ENCODE results near the gene THADA. TPM values are rescaled to one million over a fixed set of nuclear protein-coding genes. Genes with fewer than 3 reads are reported as not detected.
A peak's percentile ranks its signal among the peaks of the same experiment; 100 is the strongest.
"Not testable (repeated sequence)": the region's sequence is repeated elsewhere in the genome, so short reads cannot be mapped to it uniquely, and the experiment has no call there.

Gene THADA
- total RNA-seq, 2 experiments from 2014 or later: 34.5 to 35.2 TPM

DNA sequence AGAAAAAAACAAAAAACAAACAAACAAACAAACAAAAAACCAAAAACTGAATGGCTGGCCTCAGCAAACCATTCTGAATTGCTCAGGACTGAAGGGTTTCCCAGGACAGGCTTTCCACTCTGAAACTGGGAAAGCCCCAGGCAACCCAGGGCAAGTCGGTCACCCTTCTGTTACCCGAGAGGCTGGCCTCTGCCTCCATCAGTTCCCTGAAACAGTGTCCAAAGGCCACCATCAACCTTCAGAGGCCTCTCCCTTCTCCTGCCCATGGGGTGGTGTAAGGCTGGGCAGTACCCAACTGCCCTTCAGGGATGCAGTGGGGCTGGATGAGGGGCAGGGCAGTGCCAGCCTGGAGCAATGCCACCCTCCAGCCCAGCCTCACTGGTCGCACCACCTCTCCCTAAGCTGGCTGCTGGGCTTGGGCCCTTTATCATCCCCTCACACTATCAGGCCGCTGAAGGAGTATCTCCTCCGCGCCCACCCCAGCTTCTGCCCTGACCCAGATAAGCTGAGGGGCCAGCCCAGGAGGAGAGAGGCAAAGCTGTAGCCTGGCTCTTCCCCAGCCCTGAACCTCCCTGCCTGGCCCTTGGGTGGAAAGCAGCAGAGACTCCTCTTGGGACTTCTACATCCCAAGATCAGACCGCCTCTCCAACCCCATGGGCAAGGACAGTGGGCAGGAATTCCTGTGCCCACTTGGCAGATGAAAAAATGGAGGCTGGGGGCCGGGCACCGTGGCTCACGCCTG, 405.4 kb downstream of the THADA start:
- H3K36me3 Mint-ChIP-seq: no peaks in the 10 kb centered on the region
- no peaks in the 10 kb centered on the region for H3K9me3 Mint-ChIP-seq
- no peaks in the 10 kb centered on the region for H3K27me3 Mint-ChIP-seq
- no peak overlapping the region for H3K4me3 Mint-ChIP-seq
- no peak for DNase-seq
- H3K27ac Mint-ChIP-seq: no peak overlapping the region
- H3K4me1 Mint-ChIP-seq: peaks cover 62% of the 10 kb centered on the region

DNA sequence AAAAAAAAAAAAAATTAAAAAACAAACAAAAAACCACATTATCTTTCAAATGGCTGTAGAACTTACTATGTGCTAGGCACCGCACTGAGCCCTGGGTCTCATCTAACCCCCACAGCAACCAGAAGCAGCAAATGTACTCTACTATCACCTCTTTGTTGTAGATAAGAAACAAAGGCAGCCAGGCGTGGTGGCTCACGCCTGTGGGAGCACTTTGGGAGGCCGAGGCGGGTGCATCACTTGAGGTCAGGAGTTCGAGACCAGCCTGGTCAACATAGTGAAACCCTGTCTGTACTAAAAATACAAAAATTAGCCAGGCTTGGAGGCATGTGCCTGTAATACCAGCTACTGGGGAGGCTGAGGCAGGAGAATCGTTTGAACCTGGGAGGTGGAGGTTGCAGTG, 406.0 kb downstream of the THADA start:
- H3K4me1 Mint-ChIP-seq: peaks cover 65% of the 10 kb centered on the region
- not testable (repeated sequence) for H3K27me3 Mint-ChIP-seq, DNase-seq, H3K27ac Mint-ChIP-seq, H3K36me3 Mint-ChIP-seq, H3K9me3 Mint-ChIP-seq, H3K4me3 Mint-ChIP-seq

DNA sequence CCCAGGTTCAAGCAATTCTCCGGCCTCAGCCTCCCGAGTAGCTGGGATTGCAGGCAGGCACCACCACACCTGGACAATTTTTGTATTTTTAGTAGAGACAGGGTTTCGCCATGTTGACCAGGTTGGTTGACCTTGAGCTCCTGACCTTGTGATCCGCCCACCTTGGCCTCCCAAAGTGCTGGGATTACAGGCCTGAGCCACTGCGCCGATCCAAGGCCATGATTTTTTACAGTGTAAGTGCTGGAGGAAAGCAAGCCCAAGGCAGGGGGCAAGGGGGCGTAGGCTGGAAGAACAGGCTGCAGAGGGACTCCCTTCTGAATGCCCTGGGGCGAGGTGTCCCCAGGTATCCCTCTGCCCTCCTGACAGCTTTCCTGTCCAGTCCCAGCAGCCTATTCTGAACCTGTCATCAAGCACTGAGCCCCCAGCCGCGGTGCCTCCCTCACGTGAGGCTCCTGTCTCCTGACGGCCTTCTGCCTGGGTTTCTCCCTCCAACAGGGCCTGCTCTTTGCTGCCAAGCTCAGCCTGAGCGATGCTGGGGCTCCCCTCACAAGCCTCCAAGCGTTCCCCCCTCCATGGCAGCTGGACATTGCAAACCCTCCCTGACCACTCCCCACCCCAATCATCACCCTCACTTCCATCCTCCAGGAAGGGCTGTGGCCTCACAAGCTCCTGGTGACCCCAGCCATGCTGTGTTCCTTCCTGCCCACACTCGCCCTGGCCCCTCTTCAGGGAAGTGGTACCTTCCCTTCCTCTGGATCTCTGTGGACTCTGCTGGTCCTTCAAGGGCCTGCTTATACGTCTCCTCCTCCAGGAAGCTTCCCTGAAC, 407.1 kb downstream of the THADA start:
- no peaks in the 10 kb centered on the region for H3K9me3 Mint-ChIP-seq
- H3K4me3 Mint-ChIP-seq: no peak overlapping the region
- no peaks in the 10 kb centered on the region for H3K27me3 Mint-ChIP-seq
- H3K27ac Mint-ChIP-seq: no peak overlapping the region
- DNase-seq: no peak
- H3K36me3 Mint-ChIP-seq: no peaks in the 10 kb centered on the region
- peaks cover 62% of the 10 kb centered on the region for H3K4me1 Mint-ChIP-seq

DNA sequence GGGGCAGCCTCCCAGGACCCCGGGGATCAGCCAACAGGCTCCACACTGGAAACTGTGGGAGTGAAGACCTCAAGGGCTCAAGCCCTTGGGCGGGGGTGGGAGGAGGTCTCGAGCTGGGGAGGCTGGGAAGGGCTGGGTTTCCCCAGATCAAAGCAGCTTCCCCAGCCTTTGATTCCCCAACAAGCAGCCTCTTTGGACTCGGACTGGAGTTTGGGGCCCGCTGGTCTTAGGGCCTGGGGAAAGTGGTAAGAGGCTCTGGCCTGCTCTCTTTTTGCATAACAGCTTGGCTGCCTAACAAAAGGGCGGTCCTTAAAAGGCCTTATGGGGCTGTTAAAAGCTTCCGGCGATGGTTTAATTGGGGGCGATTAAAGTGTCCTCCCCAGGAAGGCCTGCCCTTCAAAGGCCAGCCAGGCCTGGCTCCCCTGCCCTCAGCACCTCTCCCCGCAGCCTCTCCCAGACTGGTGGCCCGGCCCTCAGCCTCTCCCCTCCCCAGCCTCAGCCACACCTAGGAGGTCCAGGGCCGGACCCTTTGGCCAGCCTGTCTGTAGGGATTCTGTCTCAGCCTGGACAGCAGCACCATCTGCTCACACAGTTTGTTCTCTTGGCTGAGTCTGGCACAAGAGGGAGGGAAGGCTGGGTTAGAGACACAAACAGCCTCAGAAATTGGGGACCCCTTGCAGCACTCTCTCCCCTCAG, 409.0 kb downstream of the THADA start:
- H3K36me3 Mint-ChIP-seq: no peaks in the 10 kb centered on the region
- DNase-seq: no peak
- H3K4me3 Mint-ChIP-seq: no peak overlapping the region
- no peak overlapping the region for H3K27ac Mint-ChIP-seq
- no peaks in the 10 kb centered on the region for H3K27me3 Mint-ChIP-seq
- H3K4me1 Mint-ChIP-seq: peaks cover 42% of the 10 kb centered on the region
- no peaks in the 10 kb centered on the region for H3K9me3 Mint-ChIP-seq

DNA sequence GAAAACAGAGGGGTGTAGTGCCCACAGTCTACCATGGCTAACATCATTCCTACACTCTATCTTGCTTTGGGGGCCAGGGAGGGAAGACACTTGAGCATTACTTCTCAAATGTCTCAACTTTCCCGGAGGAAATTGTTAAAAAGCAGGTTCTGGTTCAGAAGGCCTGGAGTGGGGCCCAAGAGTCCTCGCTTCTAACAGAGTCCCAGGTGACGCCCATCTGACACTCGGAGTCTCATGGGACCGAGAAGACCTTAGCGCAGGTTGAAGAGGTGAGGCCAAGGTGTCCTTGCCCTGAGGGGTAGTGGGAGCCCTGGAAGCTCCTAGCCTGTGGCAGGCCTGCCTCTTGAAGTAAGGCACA, 409.5 kb downstream of the THADA start:
- H3K36me3 Mint-ChIP-seq: peaks cover 2% of the 10 kb centered on the region
- H3K27me3 Mint-ChIP-seq: no peaks in the 10 kb centered on the region
- no peak overlapping the region for H3K4me3 Mint-ChIP-seq
- H3K4me1 Mint-ChIP-seq: peaks cover 42% of the 10 kb centered on the region
- no peaks in the 10 kb centered on the region for H3K9me3 Mint-ChIP-seq
- H3K27ac Mint-ChIP-seq: peak overlapping the region; percentile 78
- no peak for DNase-seq

DNA sequence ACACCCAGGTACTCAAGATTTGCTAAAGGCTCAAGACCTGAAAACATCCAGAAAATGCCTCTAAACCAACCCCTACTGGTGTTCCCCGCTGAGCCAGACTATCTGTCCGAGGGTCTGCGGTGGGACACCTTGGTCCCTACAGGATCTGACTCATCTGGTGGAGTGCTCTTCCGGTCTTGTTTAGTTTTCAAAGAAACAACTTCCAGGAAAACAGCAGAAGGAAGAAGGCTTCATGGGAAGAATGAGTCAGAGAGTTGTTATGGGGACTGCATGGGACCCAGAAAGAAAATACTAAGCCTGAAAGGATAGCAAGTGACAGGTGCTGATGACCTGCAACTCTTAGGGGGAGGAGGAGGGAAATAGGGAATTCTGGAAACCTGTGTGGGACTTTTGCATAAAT, 410.7 kb downstream of the THADA start:
- Mint-ChIP-seq H3K27me3 (no peaks in the 10 kb centered on the region), H3K36me3 (peaks cover 3% of the 10 kb centered on the region), H3K27ac (peak overlapping the region; percentile 78), H3K4me1 (peaks cover 48% of the 10 kb centered on the region), H3K4me3 (no peak overlapping the region), H3K9me3 (no peaks in the 10 kb centered on the region)
- DNase-seq: peak; percentile 32

DNA sequence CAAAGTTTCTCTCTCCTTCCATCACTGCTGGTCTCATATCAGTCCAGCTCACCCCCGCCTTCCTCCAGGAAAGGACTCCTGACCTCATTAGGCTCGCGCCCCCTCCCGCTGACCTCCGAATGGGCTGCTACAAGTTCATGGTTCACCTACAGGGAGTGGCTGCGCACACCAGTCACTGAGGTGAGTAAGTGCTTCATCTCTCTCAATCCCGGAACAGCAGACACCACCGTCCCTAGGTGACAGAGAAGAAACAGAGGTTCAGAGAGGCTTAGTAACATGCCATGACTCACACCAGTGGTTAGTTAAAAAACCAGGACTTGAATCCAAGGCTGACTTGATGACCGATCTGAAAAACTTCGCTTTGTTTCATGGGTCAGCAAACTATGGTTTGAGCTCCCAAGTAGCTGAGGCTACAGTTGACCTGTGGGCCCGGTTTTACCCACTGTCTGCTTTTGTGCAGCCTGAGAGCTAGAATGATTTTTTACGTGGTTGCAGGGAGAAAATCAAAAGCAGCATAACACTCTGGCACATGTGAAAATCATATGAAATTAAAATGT, 411.4 kb downstream of the THADA start:
- no peak overlapping the region for H3K4me3 Mint-ChIP-seq
- H3K27ac Mint-ChIP-seq: peak overlapping the region; percentile 78
- peaks cover 3% of the 10 kb centered on the region for H3K36me3 Mint-ChIP-seq
- DNase-seq: peak; percentile 62
- H3K27me3 Mint-ChIP-seq: no peaks in the 10 kb centered on the region
- no peaks in the 10 kb centered on the region for H3K9me3 Mint-ChIP-seq
- H3K4me1 Mint-ChIP-seq: peaks cover 49% of the 10 kb centered on the region

DNA sequence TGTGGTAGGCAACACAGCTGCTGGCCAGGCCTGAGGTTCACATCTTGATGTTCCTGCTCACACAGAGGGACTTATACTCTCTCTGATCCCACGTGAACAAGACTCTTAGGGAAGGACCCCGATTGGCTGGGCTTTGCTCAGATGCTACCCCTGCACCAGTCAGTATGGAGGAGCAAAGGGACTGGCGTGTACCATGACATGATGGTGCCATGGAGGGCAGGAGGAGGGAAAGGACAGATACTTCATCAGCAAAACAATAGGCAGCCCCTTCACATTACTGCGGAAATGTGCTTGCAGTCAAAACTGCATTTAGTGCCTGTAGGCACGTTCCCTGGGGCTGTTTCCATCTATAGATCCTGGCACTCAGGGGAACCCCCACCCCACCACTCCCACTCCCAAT, 412.1 kb downstream of the THADA start:
- DNase-seq: no peak

DNA sequence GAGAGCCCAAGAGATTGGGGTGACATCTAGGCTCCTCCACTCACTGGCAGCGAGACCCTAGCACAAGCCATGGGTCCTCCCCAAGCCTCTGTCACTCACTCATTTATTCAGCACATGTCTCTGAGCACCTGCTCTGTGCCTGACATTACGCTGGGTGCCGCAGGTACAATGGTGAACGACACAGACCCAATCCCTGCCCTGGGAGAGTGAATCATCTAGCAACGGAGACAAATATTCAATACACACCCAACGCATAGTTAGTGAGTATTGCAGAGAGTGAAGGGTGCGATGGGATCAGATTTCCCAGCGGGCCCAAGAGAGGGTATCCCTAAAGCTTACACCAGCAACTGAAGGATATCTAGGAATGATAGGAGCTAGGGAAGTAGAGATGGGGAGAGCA, 414.9 kb downstream of the THADA start:
- Mint-ChIP-seq H3K9me3 (peaks cover 5% of the 10 kb centered on the region), H3K27ac (peak overlapping the region; percentile 28), H3K27me3 (no peaks in the 10 kb centered on the region), H3K4me3 (no peak overlapping the region), H3K4me1 (peaks cover 51% of the 10 kb centered on the region), H3K36me3 (peaks cover 11% of the 10 kb centered on the region)
- no peak for DNase-seq

More for the DNA sequence above, 412.1 kb downstream of the THADA start:
- Mint-ChIP-seq H3K4me3 (no peak overlapping the region), H3K36me3 (peaks cover 3% of the 10 kb centered on the region), H3K27ac (no peak overlapping the region), H3K9me3 (no peaks in the 10 kb centered on the region), H3K4me1 (peaks cover 54% of the 10 kb centered on the region), H3K27me3 (no peaks in the 10 kb centered on the region)

Other genes with a start within 250 kb of the THADA start
- gene PLEKHH2, start 41.2 kb upstream of the THADA start, total RNA-seq: under 1 TPM; 0.64 to 0.89 TPM
- gene C1GALT1C1L, start 80.4 kb upstream of the THADA start, total RNA-seq: under 1 TPM; 0.18 to 0.31 TPM
- gene DYNC2LI1, start 178.0 kb upstream of the THADA start, total RNA-seq: 1 to 10 TPM; 9.6 to 10.0 TPM
- gene ABCG5, start 242.8 kb upstream of the THADA start, total RNA-seq: not detected
- not detected for gene ABCG8, start 242.9 kb upstream of the THADA start, total RNA-seq

All from activated naive CD8-positive, alpha-beta T cell treated with anti-CD3 and anti-CD28 coated beads for 36 hours (primary cell).